ENCODE data around the gene TMEM242. TPM values are rescaled to one million over a fixed set of nuclear protein-coding genes. Genes with fewer than 3 reads are reported as not detected.

TMEM242 gene
- total and polyA plus RNA-seq, 2 donors (not counting 1 experiment from before 2014, with no cell fraction given): 6.3 to 24.1 TPM

- Histone ChIP-seq H3K27me3 (replicated peaks in 1 of 4; ENCODE audit: control extremely low read depth in 1 of 4, control insufficient read depth in 3 of 4, insufficient read depth in 4 of 4, low read length in 3 of 4) (peaks cover 0 to 40% (median 20%) of the 10 kb centered on the region in 4 experiments), H3K4me2 (replicated peaks; ENCODE audit: low read depth, low read length, poor library complexity, severe bottlenecking) (no peak overlapping the region), H3K4me3 (ENCODE audit: control extremely low read depth in 1 of 5, extremely low read depth in 1 of 5, insufficient read depth in 1 of 5, low read depth in 2 of 5, low read length in 4 of 5) (no peak overlapping the region), H2AFZ (ENCODE audit: insufficient read depth, low read depth, low read length, poor library complexity, severe bottlenecking) (no peak overlapping the region), H3K9me3 (ENCODE audit: control extremely low read depth in 1 of 3, control insufficient read depth in 2 of 3, insufficient read depth in 1 of 3, low read length in 2 of 3) (no peaks in the 10 kb centered on the region), H3K79me2 (ENCODE audit: control insufficient read depth, insufficient read depth, low read length) (no peaks in the 10 kb centered on the region), H3K9ac (ENCODE audit: low read length) (no peak overlapping the region), H3K4me1 (ENCODE audit: control insufficient read depth in 2 of 2, insufficient read depth in 2 of 2, low read length in 2 of 2) (no peaks in the 10 kb centered on the region), H3K36me3 (replicated peaks in 1 of 2; ENCODE audit: control extremely low read depth in 1 of 2, control insufficient read depth in 1 of 2, extremely low read depth in 1 of 2, insufficient read depth in 2 of 2, low read length in 1 of 2) (no peaks in the 10 kb centered on the region), H3K27ac (ENCODE audit: low read length in 2 of 2) (no peak overlapping the region), H4K20me1 (ENCODE audit: control insufficient read depth, insufficient read depth, low read length, poor library complexity, severe bottlenecking) (no peaks in the 10 kb centered on the region)
- no peak for DNase-seq
- no peak for TF ChIP-seq EZH2 (IDR thresholded peaks at IDR 0.05; ENCODE audit: borderline replicate concordance, insufficient read depth, low read depth, low read length, poor library complexity, severe bottlenecking)
- no peak for TF ChIP-seq CTCF (IDR thresholded peaks at IDR 0.05)
- H3K4me1 Mint-ChIP-seq: peaks cover 3% of the 10 kb centered on the region
- WGBS (ENCODE audit: insufficient coverage): 100% methylated on average over 1 of the region's 2 CpGs
- POLR2A ChIA-PET: no interaction called here
- CTCF ChIA-PET: interaction anchor here (1.0 kb wide), 1 partner anchor 265 kb away, joined by 3 read pairs; no protein-coding TSS in a partner anchor
- intact Hi-C loops (cut with micrococcal nuclease): no loop called here
- H3K4me3 Mint-ChIP-seq: no peak overlapping the region
- H3K27me3 Mint-ChIP-seq: peaks cover 53% of the 10 kb centered on the region
- no peak overlapping the region for H3K27ac Mint-ChIP-seq
- ATAC-seq (ENCODE audit: low read depth): no peak
- H3K9me3 Mint-ChIP-seq (ENCODE audit: insufficient read depth): no peaks in the 10 kb centered on the region
Measured at GRCh38 chr6:157330831-157331230, 7.5 kb upstream of the TMEM242 start.

GRCh38 chr6:157329829-157330228, 6.5 kb upstream of the TMEM242 start:
- ATAC-seq (ENCODE audit: low read depth): no peak
- Histone ChIP-seq H3K9ac (ENCODE audit: low read length) (no peak overlapping the region), H2AFZ (ENCODE audit: insufficient read depth, low read depth, low read length, poor library complexity, severe bottlenecking) (no peak overlapping the region), H4K20me1 (ENCODE audit: control insufficient read depth, insufficient read depth, low read length, poor library complexity, severe bottlenecking) (no peaks in the 10 kb centered on the region), H3K79me2 (ENCODE audit: control insufficient read depth, insufficient read depth, low read length) (no peaks in the 10 kb centered on the region), H3K27ac (ENCODE audit: low read length in 2 of 2) (no peak overlapping the region), H3K9me3 (ENCODE audit: control extremely low read depth in 1 of 3, control insufficient read depth in 2 of 3, insufficient read depth in 1 of 3, low read length in 2 of 3) (no peaks in the 10 kb centered on the region), H3K4me1 (ENCODE audit: control insufficient read depth in 2 of 2, insufficient read depth in 2 of 2, low read length in 2 of 2) (no peaks in the 10 kb centered on the region), H3K4me3 (ENCODE audit: control extremely low read depth in 1 of 5, extremely low read depth in 1 of 5, insufficient read depth in 1 of 5, low read depth in 2 of 5, low read length in 4 of 5) (no peak overlapping the region), H3K27me3 (replicated peaks in 1 of 4; ENCODE audit: control extremely low read depth in 1 of 4, control insufficient read depth in 3 of 4, insufficient read depth in 4 of 4, low read length in 3 of 4) (peaks cover 0 to 42% (median 20%) of the 10 kb centered on the region in 4 experiments), H3K36me3 (replicated peaks in 1 of 2; ENCODE audit: control extremely low read depth in 1 of 2, control insufficient read depth in 1 of 2, extremely low read depth in 1 of 2, insufficient read depth in 2 of 2, low read length in 1 of 2) (no peaks in the 10 kb centered on the region), H3K4me2 (replicated peaks; ENCODE audit: low read depth, low read length, poor library complexity, severe bottlenecking) (no peak overlapping the region)
- no peak for DNase-seq
- peaks cover 3% of the 10 kb centered on the region for H3K4me1 Mint-ChIP-seq
- ChIA-PET CTCF (no interaction called here), POLR2A (interaction anchor here (0.6 kb wide), 1 partner anchor 92 kb away, joined by 3 read pairs; no protein-coding TSS in a partner anchor)
- H3K9me3 Mint-ChIP-seq (ENCODE audit: insufficient read depth): no peaks in the 10 kb centered on the region
- intact Hi-C loops (cut with micrococcal nuclease): no loop called here
- 83% methylated on average over 1 of the region's 1 CpG for WGBS (ENCODE audit: insufficient coverage)
- no peak overlapping the region for H3K27ac Mint-ChIP-seq
- TF ChIP-seq CTCF (IDR thresholded peaks at IDR 0.05) (no peak), EZH2 (IDR thresholded peaks at IDR 0.05; ENCODE audit: borderline replicate concordance, insufficient read depth, low read depth, low read length, poor library complexity, severe bottlenecking) (no peak)
- H3K27me3 Mint-ChIP-seq: peaks cover 55% of the 10 kb centered on the region
- no peak overlapping the region for H3K4me3 Mint-ChIP-seq
